OCI-LY7 (cell line): ENCODE measurements around the gene GTF2H3. TPM values are rescaled to one million over a fixed set of nuclear protein-coding genes. Genes with fewer than 3 reads are reported as not detected.

Experiments
- BruUV-seq: library from RNA; stranded (reverse); fragments of 400-500 nt; replicated peaks from 2 replicates; lab custom pipeline; 2021; lab: Mats Ljungman, UMichigan
- CTCF ChIA-PET: fragments of 300-600 bp; sonication (Branson Sonifier 250); formaldehyde crosslinking; loops from one replicate; lab custom pipeline; 2022; ENCODE audit warnings: antibody characterized with exemption; ENCODE audit not compliant: unreplicated experiment; lab: Charles Lee
- POLR2A ChIA-PET: fragments of 300-600 bp; sonication (Branson Sonifier 250); formaldehyde crosslinking; loops from one replicate; lab custom pipeline; 2022; ENCODE audit warnings: antibody characterized with exemption; lab: Charles Lee
- DNase-seq: peaks from one replicate; pipeline ENCODE4 v3.0.0-alpha.2; 2015; ENCODE audit warnings: low spot score
- H2AFZ ChIP-seq: fragments of 200-600 bp; sonication (generic), shearing (Covaris generic); 2 replicates; pipeline ENCODE4 v1.6.1; 2014; ENCODE audit warnings: mild to moderate bottlenecking, antibody characterized with exemption, low read length, moderate library complexity
- H3K27ac ChIP-seq: fragments of 200-600 bp; sonication (generic); 2 replicates; pipeline ENCODE4 v1.5.1; 2014; ENCODE audit warnings: mixed run types, low read depth, mild to moderate bottlenecking, moderate library complexity, low read length, inconsistent platforms; ENCODE audit not compliant: poor library complexity, severe bottlenecking
- H3K36me3 ChIP-seq: fragments of 200-600 bp; sonication (generic); 2 replicates; pipeline ENCODE4 v1.6.1; 2014; ENCODE audit warnings: mild to moderate bottlenecking, antibody characterized with exemption, low read length, moderate library complexity, mixed read lengths; ENCODE audit not compliant: insufficient read depth
- H3K4me1 ChIP-seq: fragments of 200-600 bp; sonication (generic); 2 replicates; pipeline ENCODE4 v1.5.1; 2014; ENCODE audit warnings: mild to moderate bottlenecking, low read length; ENCODE audit not compliant: insufficient read depth, poor library complexity, severe bottlenecking
- H3K4me2 ChIP-seq: fragments of 200-600 bp; sonication (generic); 2 replicates; pipeline ENCODE4 v1.6.1; 2014; ENCODE audit warnings: mild to moderate bottlenecking, low read length
- H3K4me3 ChIP-seq: fragments of 200-600 bp; sonication (generic); 2 replicates; pipeline ENCODE4 v1.5.1; 2014; ENCODE audit warnings: mild to moderate bottlenecking, low read depth, low read length; ENCODE audit not compliant: poor library complexity, severe bottlenecking
- H3K79me2 ChIP-seq: fragments of 200-600 bp; sonication (generic); 2 replicates; pipeline ENCODE4 v1.6.1; 2016; ENCODE audit warnings: low read depth, mild to moderate bottlenecking, low read length, moderate library complexity, mixed read lengths; ENCODE audit not compliant: insufficient read depth
- H3K9me2 ChIP-seq: fragments of 200-600 bp; sonication (generic); 2 replicates; pipeline ENCODE4 v1.6.1; 2016; ENCODE audit warnings: mild to moderate bottlenecking, low read length, mixed read lengths; ENCODE audit not compliant: insufficient read depth
- H3K9me3 ChIP-seq: fragments of 200-600 bp; sonication (generic); 2 replicates; pipeline ENCODE4 v1.6.1; 2014; ENCODE audit warnings: mild to moderate bottlenecking, mixed run types, low read length, mixed read lengths
- H4K20me1 ChIP-seq: fragments of 200-600 bp; sonication (generic); 2 replicates; pipeline ENCODE4 v1.6.1; 2014; ENCODE audit warnings: mild to moderate bottlenecking, antibody characterized with exemption, low read length, moderate library complexity, mixed read lengths; ENCODE audit not compliant: insufficient read depth
- EZH2phosphoT487 ChIP-seq: fragments of 200-600 bp; sonication (generic); IDR thresholded peaks from 2 replicates; pipeline ENCODE4 v1.6.1; 2018; ENCODE audit warnings: low read depth, borderline replicate concordance, mild to moderate bottlenecking, mixed run types, antibody characterized with exemption, low read length, moderate library complexity, mixed read lengths
- intact Hi-C: fragments of 100-400 bp; cut with micrococcal nuclease; formaldehyde crosslinking; loops from one replicate; pipeline ENCODE4 v1.10.0; 2022; ENCODE audit not compliant: unreplicated experiment
- total RNA-seq, 2 experiments: library from RNA; depleted of rRNA in 1 of 2; stranded (reverse); fragments of >200 nt in 1 of 2; shearing (Covaris generic) in 1 of 2; gene quantifications; 2 replicates each; pipeline ENCODE4 v1.2.3, GENCODE V29; 2014 to 2022
- TF ChIP-seq, protein P1 (sequence below): fragments of 200-600 bp; sonication (generic); conservative IDR thresholded peaks from 2 replicates; pipeline ENCODE4 v1.5.1; 2014; ENCODE audit warnings: mild to moderate bottlenecking, antibody characterized with exemption, low read length, moderate library complexity, mixed read lengths

Gene GTF2H3
- total RNA-seq, 2 experiments from 2014 or later: 18.1 to 51.5 TPM

- H3K4me3 ChIP-seq: no peak overlapping the region
- no peak overlapping the region for H3K4me2 ChIP-seq
- H3K9me2 ChIP-seq: no peaks in the 10 kb centered on the region
- DNase-seq: no peak
- no peak overlapping the region for H3K27ac ChIP-seq
- ChIA-PET POLR2A (interaction anchor here (0.6 to 0.8 kb wide), 2 partner anchors 48 to 345 kb away, joined by 3 to 4 read pairs; no protein-coding TSS in a partner anchor), CTCF (no interaction called here)
- TF ChIP-seq EZH2phosphoT487: no peak
- TF ChIP-seq, protein P1, sequence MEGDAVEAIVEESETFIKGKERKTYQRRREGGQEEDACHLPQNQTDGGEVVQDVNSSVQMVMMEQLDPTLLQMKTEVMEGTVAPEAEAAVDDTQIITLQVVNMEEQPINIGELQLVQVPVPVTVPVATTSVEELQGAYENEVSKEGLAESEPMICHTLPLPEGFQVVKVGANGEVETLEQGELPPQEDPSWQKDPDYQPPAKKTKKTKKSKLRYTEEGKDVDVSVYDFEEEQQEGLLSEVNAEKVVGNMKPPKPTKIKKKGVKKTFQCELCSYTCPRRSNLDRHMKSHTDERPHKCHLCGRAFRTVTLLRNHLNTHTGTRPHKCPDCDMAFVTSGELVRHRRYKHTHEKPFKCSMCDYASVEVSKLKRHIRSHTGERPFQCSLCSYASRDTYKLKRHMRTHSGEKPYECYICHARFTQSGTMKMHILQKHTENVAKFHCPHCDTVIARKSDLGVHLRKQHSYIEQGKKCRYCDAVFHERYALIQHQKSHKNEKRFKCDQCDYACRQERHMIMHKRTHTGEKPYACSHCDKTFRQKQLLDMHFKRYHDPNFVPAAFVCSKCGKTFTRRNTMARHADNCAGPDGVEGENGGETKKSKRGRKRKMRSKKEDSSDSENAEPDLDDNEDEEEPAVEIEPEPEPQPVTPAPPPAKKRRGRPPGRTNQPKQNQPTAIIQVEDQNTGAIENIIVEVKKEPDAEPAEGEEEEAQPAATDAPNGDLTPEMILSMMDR: no peak
- H3K79me2 ChIP-seq: no peaks in the 10 kb centered on the region
- no peaks in the 10 kb centered on the region for H4K20me1 ChIP-seq
- H3K36me3 ChIP-seq: peaks cover 73% of the 10 kb centered on the region
- H2AFZ ChIP-seq: no peak overlapping the region
- no peaks in the 10 kb centered on the region for H3K9me3 ChIP-seq
- intact Hi-C loops: no loop called here
- H3K4me1 ChIP-seq: peaks cover 8% of the 10 kb centered on the region
- BruUV-seq: no TSS peak
These were observed 26.5 kb downstream of the GTF2H3 start for GRCh38 chr12:123659996-123660727.

DNA sequence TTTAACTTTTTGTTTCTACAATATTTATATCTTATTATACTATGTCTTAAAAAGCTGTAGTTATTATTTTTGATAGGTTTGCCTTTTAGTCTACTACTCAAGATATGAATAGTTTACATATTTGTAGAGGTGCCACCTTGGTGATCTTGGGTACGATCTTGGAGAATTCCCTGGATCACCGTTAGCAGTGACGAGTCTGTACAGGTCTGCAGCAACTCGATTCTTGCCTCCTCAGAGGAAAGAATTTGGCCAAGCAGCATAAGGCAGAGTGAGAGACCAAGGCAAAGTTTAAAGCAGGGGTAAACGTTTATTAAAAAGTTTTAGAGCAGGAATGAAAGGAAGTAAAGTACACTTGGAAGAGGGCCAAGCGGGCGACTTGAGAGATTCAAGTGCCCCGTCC lies 34.1 kb downstream of the GTF2H3 start:
- BruUV-seq: no TSS peak
- Histone ChIP-seq H3K4me3 (no peak overlapping the region), H2AFZ (no peak overlapping the region), H3K4me2 (no peak overlapping the region), H3K79me2 (no peaks in the 10 kb centered on the region), H3K27ac (no peak overlapping the region), H4K20me1 (no peaks in the 10 kb centered on the region), H3K9me2 (no peaks in the 10 kb centered on the region), H3K36me3 (peaks cover 12% of the 10 kb centered on the region), H3K9me3 (no peaks in the 10 kb centered on the region), H3K4me1 (peaks cover 4% of the 10 kb centered on the region)
- no peak for TF ChIP-seq EZH2phosphoT487
- TF ChIP-seq, protein P1: no peak
- intact Hi-C loops: no loop called here
- CTCF ChIA-PET: no interaction called here
- DNase-seq: no peak
- POLR2A ChIA-PET: interaction anchor here (1.0 kb wide), 1 partner anchor 33 kb away, joined by 3 read pairs; no protein-coding TSS in a partner anchor
